Common myeloid progenitor, CD34-positive (primary cell): ENCODE data around the gene NOCT.

Source experiments
- CTCF ChIA-PET: fragments of 350-600 bp; sonication (Branson Sonifier 250); formaldehyde crosslinking; loops from one replicate; lab custom pipeline; 2021; ENCODE audit warnings: antibody characterized with exemption; lab: Charles Lee
- POLR2A ChIA-PET: fragments of 350-600 bp; sonication (Branson Sonifier 250); formaldehyde crosslinking; loops from one replicate; lab custom pipeline; 2021; ENCODE audit warnings: antibody characterized with exemption; lab: Charles Lee
- DNase-seq, 3 donors: peaks; one replicate each; pipeline versions ENCODE4 v3.0.0 to v3.0.0-alpha.2; 2013
- H3K27ac ChIP-seq, 2 experiments: 1 replicate in 1 of 2; 2 replicates in 1 of 2; pipeline ENCODE4 v1.7.0; 2013; ENCODE audit warnings: inconsistent platforms in 2 of 2, low read length in 2 of 2, mild to moderate bottlenecking in 2 of 2, low read depth in 1 of 2, moderate library complexity in 1 of 2; ENCODE audit not compliant: severe bottlenecking in 2 of 2, insufficient read depth in 1 of 2, poor library complexity in 1 of 2
- H3K27me3 ChIP-seq, 5 experiments: replicated peaks in 2 of 5; 1 replicate in 3 of 5; 2 replicates in 2 of 5; pipeline versions ENCODE4 v1.6.1 to v1.7.0; 2013; ENCODE audit warnings: low read length in 4 of 5, mild to moderate bottlenecking in 2 of 5, moderate library complexity in 2 of 5, inconsistent platforms in 1 of 5; ENCODE audit not compliant: insufficient read depth in 5 of 5, control insufficient read depth in 4 of 5
- H3K36me3 ChIP-seq, 4 experiments: 1 replicate in 2 of 4; 2 replicates in 2 of 4; pipeline versions ENCODE4 v1.6.1 to v1.7.0; 2013; ENCODE audit warnings: low read length in 3 of 4, control low read depth in 1 of 4, mild to moderate bottlenecking in 1 of 4; ENCODE audit not compliant: control insufficient read depth in 4 of 4, insufficient read depth in 4 of 4
- H3K4me1 ChIP-seq, 4 experiments: 1 replicate in 3 of 4; 2 replicates in 1 of 4; pipeline versions ENCODE4 v1.6.1 to v1.7.1; 2013; ENCODE audit warnings: low read length in 3 of 4, mild to moderate bottlenecking in 3 of 4, control low read depth in 1 of 4, inconsistent platforms in 1 of 4, moderate library complexity in 1 of 4; ENCODE audit not compliant: control insufficient read depth in 4 of 4, insufficient read depth in 4 of 4; ENCODE audit errors: control extremely low read depth in 1 of 4
- H3K4me3 ChIP-seq, 7 experiments: 1 replicate in 4 of 7; 2 replicates in 3 of 7; pipeline versions ENCODE4 v1.5.1 to v1.7.0; 2013; ENCODE audit warnings: mild to moderate bottlenecking in 7 of 7, low read length in 6 of 7, moderate library complexity in 6 of 7, inconsistent platforms in 2 of 7, low read depth in 2 of 7, control low read depth in 1 of 7; ENCODE audit not compliant: insufficient read depth in 4 of 7, control insufficient read depth in 1 of 7; ENCODE audit errors: extremely low read depth in 1 of 7
- H3K9me3 ChIP-seq, 5 experiments: 1 replicate in 4 of 5; 2 replicates in 1 of 5; pipeline versions ENCODE4 v1.6.1 to v1.7.1; 2013; ENCODE audit warnings: low read length in 4 of 5, mild to moderate bottlenecking in 2 of 5, inconsistent platforms in 1 of 5, low read depth in 1 of 5, moderate library complexity in 1 of 5; ENCODE audit not compliant: control insufficient read depth in 4 of 5, insufficient read depth in 2 of 5; ENCODE audit errors: control extremely low read depth in 1 of 5
- WGBS: methylation state at CpG from one replicate; pipeline ENCODE4 v1.1.5; 2013; ENCODE audit not compliant: insufficient coverage; 5-methylcytosine and 5-hydroxymethylcytosine counted together

NOCT gene

GRCh38 chr4:139092271-139092670 is 76.7 kb downstream of the NOCT start:
- Histone ChIP-seq H3K9me3 (no peaks in the 10 kb centered on the region), H3K27ac (no peak overlapping the region), H3K27me3 (no peaks in the 10 kb centered on the region), H3K36me3 (peaks cover 0 to 3% (median 0%) of the 10 kb centered on the region in 4 experiments), H3K4me3 (no peak overlapping the region), H3K4me1 (peaks cover 0 to 20% (median 10%) of the 10 kb centered on the region in 4 experiments)
- CTCF ChIA-PET = interaction anchor here (1.4 kb wide), 1 partner anchor 136 kb away, joined by 4 read pairs; no protein-coding TSS in a partner anchor
- 83% methylated on average over 7 of the region's 12 CpGs for WGBS
- POLR2A ChIA-PET = no interaction called here
- DNase-seq = no peak
